ENCODE results near the gene INHBE.

INHBE gene

GRCh38 chr12:57449375-57449774 is 5.7 kb upstream of the INHBE start:
- no peaks in the 10 kb centered on the region for H3K9me3 ChIP-seq (ENCODE audit: insufficient read depth, low read length, severe bottlenecking)
- H3K27me3 ChIP-seq (ENCODE audit: insufficient read depth, low read length, poor library complexity) = no peaks in the 10 kb centered on the region
- DNase-seq (no peak), ATAC-seq (ENCODE audit: insufficient read depth, low read depth) (no peak)
- no peaks in the 10 kb centered on the region for H3K36me3 ChIP-seq (ENCODE audit: insufficient read depth, low read length)
- no peak overlapping the region for H3K4me3 ChIP-seq (ENCODE audit: low read depth in 1 of 2, low read length in 2 of 2)
- H3K79me2 ChIP-seq (ENCODE audit: insufficient read depth, low read length) = no peaks in the 10 kb centered on the region
- no peak overlapping the region for H3K27ac ChIP-seq (ENCODE audit: low read length)
- H4K20me1 ChIP-seq (ENCODE audit: insufficient read depth, low read length) = no peaks in the 10 kb centered on the region
- TF ChIP-seq EZH2 (IDR thresholded peaks at IDR 0.05; ENCODE audit: borderline replicate concordance, low read depth, low read length, severe bottlenecking) = no peak
- TF ChIP-seq, protein P1, sequence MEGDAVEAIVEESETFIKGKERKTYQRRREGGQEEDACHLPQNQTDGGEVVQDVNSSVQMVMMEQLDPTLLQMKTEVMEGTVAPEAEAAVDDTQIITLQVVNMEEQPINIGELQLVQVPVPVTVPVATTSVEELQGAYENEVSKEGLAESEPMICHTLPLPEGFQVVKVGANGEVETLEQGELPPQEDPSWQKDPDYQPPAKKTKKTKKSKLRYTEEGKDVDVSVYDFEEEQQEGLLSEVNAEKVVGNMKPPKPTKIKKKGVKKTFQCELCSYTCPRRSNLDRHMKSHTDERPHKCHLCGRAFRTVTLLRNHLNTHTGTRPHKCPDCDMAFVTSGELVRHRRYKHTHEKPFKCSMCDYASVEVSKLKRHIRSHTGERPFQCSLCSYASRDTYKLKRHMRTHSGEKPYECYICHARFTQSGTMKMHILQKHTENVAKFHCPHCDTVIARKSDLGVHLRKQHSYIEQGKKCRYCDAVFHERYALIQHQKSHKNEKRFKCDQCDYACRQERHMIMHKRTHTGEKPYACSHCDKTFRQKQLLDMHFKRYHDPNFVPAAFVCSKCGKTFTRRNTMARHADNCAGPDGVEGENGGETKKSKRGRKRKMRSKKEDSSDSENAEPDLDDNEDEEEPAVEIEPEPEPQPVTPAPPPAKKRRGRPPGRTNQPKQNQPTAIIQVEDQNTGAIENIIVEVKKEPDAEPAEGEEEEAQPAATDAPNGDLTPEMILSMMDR (IDR thresholded peaks at IDR 0.05; ENCODE audit: borderline replicate concordance, extremely low read depth, low read length, poor library complexity, severe bottlenecking) = no peak
- no peak overlapping the region for H3K4me2 ChIP-seq (ENCODE audit: insufficient read depth, low read length)
- no peak overlapping the region for H2AFZ ChIP-seq (ENCODE audit: low read depth, low read length)
- H3K4me1 ChIP-seq (ENCODE audit: insufficient read depth, low read length) = no peaks in the 10 kb centered on the region
- H3K9ac ChIP-seq (ENCODE audit: low read depth, low read length) = no peak overlapping the region

DNA sequence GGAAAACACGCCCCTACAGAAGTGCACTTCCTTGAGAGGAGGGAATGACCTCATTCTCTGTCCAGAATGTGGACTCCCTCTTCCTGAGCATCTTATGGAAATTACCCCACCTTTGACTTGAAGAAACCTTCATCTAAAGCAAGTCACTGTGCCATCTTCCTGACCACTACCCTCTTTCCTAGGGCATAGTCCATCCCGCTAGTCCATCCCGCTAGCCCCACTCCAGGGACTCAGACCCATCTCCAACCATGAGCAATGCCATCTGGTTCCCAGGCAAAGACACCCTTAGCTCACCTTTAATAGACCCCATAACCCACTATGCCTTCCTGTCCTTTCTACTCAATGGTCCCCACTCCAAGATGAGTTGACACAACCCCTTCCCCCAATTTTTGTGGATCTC is 5.0 kb upstream of the INHBE start:
- H4K20me1 ChIP-seq (ENCODE audit: insufficient read depth, low read length) = no peaks in the 10 kb centered on the region
- H3K4me3 ChIP-seq (ENCODE audit: low read depth in 1 of 2, low read length in 2 of 2) = no peak overlapping the region
- no peaks in the 10 kb centered on the region for H3K4me1 ChIP-seq (ENCODE audit: insufficient read depth, low read length)
- no peak overlapping the region for H3K4me2 ChIP-seq (ENCODE audit: insufficient read depth, low read length)
- no peak overlapping the region for H3K9ac ChIP-seq (ENCODE audit: low read depth, low read length)
- ATAC-seq (ENCODE audit: insufficient read depth, low read depth) (no peak), DNase-seq (no peak)
- no peaks in the 10 kb centered on the region for H3K79me2 ChIP-seq (ENCODE audit: insufficient read depth, low read length)
- H3K36me3 ChIP-seq (ENCODE audit: insufficient read depth, low read length) = no peaks in the 10 kb centered on the region
- TF ChIP-seq EZH2 (IDR thresholded peaks at IDR 0.05; ENCODE audit: borderline replicate concordance, low read depth, low read length, severe bottlenecking) = no peak
- TF ChIP-seq, protein P1 (IDR thresholded peaks at IDR 0.05; ENCODE audit: borderline replicate concordance, extremely low read depth, low read length, poor library complexity, severe bottlenecking) = no peak
- H3K27me3 ChIP-seq (ENCODE audit: insufficient read depth, low read length, poor library complexity) = no peaks in the 10 kb centered on the region
- no peak overlapping the region for H3K27ac ChIP-seq (ENCODE audit: low read length)
- H3K9me3 ChIP-seq (ENCODE audit: insufficient read depth, low read length, severe bottlenecking) = no peaks in the 10 kb centered on the region
- H2AFZ ChIP-seq (ENCODE audit: low read depth, low read length) = no peak overlapping the region

GRCh38 chr12:57451233-57451778 is 3.8 kb upstream of the INHBE start:
- Histone ChIP-seq H3K4me2 (ENCODE audit: insufficient read depth, low read length) (no peak overlapping the region), H3K9me3 (ENCODE audit: insufficient read depth, low read length, severe bottlenecking) (no peaks in the 10 kb centered on the region), H2AFZ (ENCODE audit: low read depth, low read length) (no peak overlapping the region), H3K9ac (ENCODE audit: low read depth, low read length) (no peak overlapping the region), H3K36me3 (ENCODE audit: insufficient read depth, low read length) (no peaks in the 10 kb centered on the region), H3K79me2 (ENCODE audit: insufficient read depth, low read length) (no peaks in the 10 kb centered on the region), H3K27ac (ENCODE audit: low read length) (no peak overlapping the region), H3K4me3 (ENCODE audit: low read depth in 1 of 2, low read length in 2 of 2) (no peak overlapping the region), H3K27me3 (ENCODE audit: insufficient read depth, low read length, poor library complexity) (no peaks in the 10 kb centered on the region), H4K20me1 (ENCODE audit: insufficient read depth, low read length) (no peaks in the 10 kb centered on the region), H3K4me1 (ENCODE audit: insufficient read depth, low read length) (peaks cover 3% of the 10 kb centered on the region; the same call in 1 of the 2 replicates)
- no peak for DNase-seq
- TF ChIP-seq EZH2 (IDR thresholded peaks at IDR 0.05; ENCODE audit: borderline replicate concordance, low read depth, low read length, severe bottlenecking) = no peak
- TF ChIP-seq, protein P1 (IDR thresholded peaks at IDR 0.05; ENCODE audit: borderline replicate concordance, extremely low read depth, low read length, poor library complexity, severe bottlenecking) = no peak
- ATAC-seq (ENCODE audit: insufficient read depth, low read depth) = no peak
